Spleen (tissue), 11 donors: ENCODE results near the gene CCDC87. TPM values are rescaled to one million over a fixed set of nuclear protein-coding genes. Genes with fewer than 3 reads are reported as not detected.

Experiments used
- DNase-seq: peaks from one replicate; pipeline ENCODE4 v3.0.0-alpha.2; 2020
- H3K27ac ChIP-seq, 8 donors: fragments of 200-600 bp; sonication (generic) in 7 of 8; 1 replicate in 4 of 8; 2 replicates in 4 of 8; pipeline versions ENCODE4 v1.5.0 to v1.8.0; 2016 to 2021; ENCODE audit warnings: inconsistent platforms in 4 of 8, mild to moderate bottlenecking in 4 of 8, moderate library complexity in 1 of 8
- H3K27me3 ChIP-seq, 7 donors: fragments of 200-600 bp; sonication (generic) in 6 of 7; replicated peaks in 1 of 7; 1 replicate in 4 of 7; 2 replicates in 3 of 7; pipeline versions ENCODE4 v1.5.0 to v1.8.0; 2016 to 2021; ENCODE audit warnings: inconsistent platforms in 3 of 7, mild to moderate bottlenecking in 1 of 7
- H3K36me3 ChIP-seq, 6 donors: fragments of 200-600 bp; sonication (generic) in 5 of 6; 1 replicate in 4 of 6; 2 replicates in 2 of 6; pipeline versions ENCODE4 v1.5.0 to v1.8.0; 2016 to 2021; ENCODE audit warnings: inconsistent platforms in 2 of 6
- H3K4me1 ChIP-seq, 6 donors: fragments of 200-600 bp; sonication (generic) in 5 of 6; 1 replicate in 3 of 6; 2 replicates in 3 of 6; pipeline versions ENCODE4 v1.5.0 to v1.8.0; 2016 to 2021; ENCODE audit warnings: inconsistent platforms in 3 of 6
- H3K4me3 ChIP-seq, 8 donors: fragments of 200-600 bp; sonication (generic) in 7 of 8; 1 replicate in 4 of 8; 2 replicates in 4 of 8; pipeline versions ENCODE4 v1.5.0 to v1.8.0; 2016 to 2021; ENCODE audit warnings: inconsistent platforms in 4 of 8, mild to moderate bottlenecking in 4 of 8, moderate library complexity in 2 of 8
- H3K9me3 ChIP-seq, 8 donors: fragments of 200-600 bp; sonication (generic) in 7 of 8; 1 replicate in 4 of 8; 2 replicates in 4 of 8; pipeline versions ENCODE4 v1.5.0 to v1.8.0; 2016 to 2021; ENCODE audit warnings: inconsistent platforms in 4 of 8
- POLR2A ChIP-seq, 3 donors: fragments of 450-650 bp; IDR thresholded peaks; one replicate each; pipeline ENCODE4 v1.5.1; 2017; ENCODE audit warnings: antibody characterized with exemption in 3 of 3, mild to moderate bottlenecking in 1 of 3
- POLR2AphosphoS5 ChIP-seq, 3 donors: sonication (generic); formaldehyde crosslinking; IDR thresholded peaks; one replicate each; pipeline ENCODE4 v1.5.1; 2017; ENCODE audit warnings: antibody characterized with exemption in 3 of 3
- WGBS, 5 donors: extraction: QIAGEN DNeasy Blood & Tissue Kit in 3 of 5; methylation state at CpG; one replicate each; pipeline versions ENCODE4 v1.1.5 to v1.1.7; 2013 to 2018; 5-methylcytosine and 5-hydroxymethylcytosine counted together
- intact Hi-C: fragments of 100-400 bp; cut with DNase I; formaldehyde crosslinking; loops from one replicate; pipeline ENCODE4 v1.15.0; 2023; ENCODE audit warnings: low total_unique reads
- polyA plus RNA-seq, 3 donors: library from polyadenylated mRNA; stranded (reverse); fragments of 200-250 nt; gene quantifications; one replicate each; pipeline ENCODE4 v1.2.1, GENCODE V29; 2013
- total RNA-seq, 7 donors: library from RNA; depleted of rRNA in 3 of 7; stranded (reverse); fragments of >200 nt in 3 of 7; fragmentation: NEBNext Ultra II Directional in 4 of 7; extraction: Animal tissue kit (Norgen Biotek cat#: 25700) in 4 of 7; gene quantifications; one replicate each; pipeline versions ENCODE4 v1.1.0 to v1.2.1, GENCODE V29; 2016 to 2021
- TF ChIP-seq, protein P1 (sequence below), 11 experiments: fragments of 200-600 bp in 7 of 11; fragments of 450-650 bp in 4 of 11; sonication (generic) in 4 of 11; IDR thresholded peaks in 8 of 11; conservative IDR thresholded peaks in 3 of 11; 1 replicate in 7 of 11; 2 replicates in 4 of 11; pipeline versions ENCODE4 v1.4.0 to v1.8.0; 2016 to 2021; ENCODE audit warnings: antibody characterized with exemption in 11 of 11, inconsistent platforms in 4 of 11, mild to moderate bottlenecking in 1 of 11
- donor health status: healthy with polysubstance abuse.
- donor health status: DM: no; HTN: no; CAD: no; lungs with moderate emphysema.
- donor health status: DM: no; HTN: no; CAD: no.
- donor health status: Bipolar disorder and iron deficiency.
- donor health status: healthy.
- donor health status: DM: no; HTN: no; CAD: no.
- donor health status: DM: yes; HTN: yes; CAD: no.

Gene CCDC87
- total and polyA plus RNA-seq, 10 donors: 0.04 to 0.79 (median 0.11) TPM; not detected in 2

DNA sequence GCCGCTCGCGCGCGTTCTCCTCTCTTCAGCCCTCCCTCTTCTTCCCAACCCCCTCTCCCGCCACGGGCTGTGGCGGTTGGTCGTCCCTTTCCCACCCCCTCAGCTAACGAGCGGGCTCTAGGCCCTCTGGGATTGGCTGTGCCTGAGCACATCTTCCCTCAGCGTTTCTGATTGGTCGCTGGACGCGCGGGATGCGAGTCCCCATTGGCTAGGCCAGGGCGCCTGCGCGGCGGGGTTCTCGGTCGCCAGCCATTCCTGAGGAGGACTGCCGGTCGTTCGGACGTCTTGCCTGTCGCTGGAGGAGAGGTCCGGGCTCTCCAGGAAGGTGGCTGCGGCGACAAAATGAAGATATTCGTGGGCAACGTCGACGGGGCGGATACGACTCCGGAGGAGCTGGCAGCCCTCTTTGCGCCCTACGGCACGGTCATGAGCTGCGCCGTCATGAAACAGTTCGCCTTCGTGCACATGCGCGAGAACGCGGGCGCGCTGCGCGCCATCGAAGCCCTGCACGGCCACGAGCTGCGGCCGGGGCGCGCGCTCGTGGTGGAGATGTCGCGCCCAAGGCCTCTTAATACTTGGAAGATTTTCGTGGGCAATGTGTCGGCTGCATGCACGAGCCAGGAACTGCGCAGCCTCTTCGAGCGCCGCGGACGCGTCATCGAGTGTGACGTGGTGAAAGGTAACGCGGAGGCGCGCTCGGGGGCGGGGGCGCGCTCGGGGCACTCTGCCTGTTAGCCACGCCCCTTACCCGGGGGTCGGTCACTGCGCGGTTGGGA lies 23.7 kb upstream of the CCDC87 start, which contains the start of gene RBM14:
RBM14 (plus strand) TSS at position 252 of the 776 bp plus-strand sequence; CDS start at position 343, 91 bp downstream.
- peak; percentile 99 for DNase-seq
- Histone ChIP-seq H3K9me3 (no peaks in the 10 kb centered on the region), H3K4me1 (peaks cover 30 to 70% (median 59%) of the 10 kb centered on the region in 6 donors), H3K36me3 (peaks cover 0 to 20% (median 2%) of the 10 kb centered on the region in 6 donors), H3K4me3 (peak within 1 kb of the TSS; percentile 73 to 99 (median 93)), H3K27ac (peak within 1 kb of the TSS; percentile 91 to 99 (median 96)), H3K27me3 (no peaks in the 10 kb centered on the region)
- intact Hi-C loops: no loop called here
- 0 to 1% (median 0%) methylated on average over 25 to 90 of the region's 90 CpGs for WGBS, 5 donors
- peak; percentile 91 to 97 (median 97) for TF ChIP-seq POLR2A (IDR thresholded peaks at IDR 0.05)
- peak; percentile 100 for TF ChIP-seq POLR2AphosphoS5 (IDR thresholded peaks at IDR 0.05)
- TF ChIP-seq, protein P1, sequence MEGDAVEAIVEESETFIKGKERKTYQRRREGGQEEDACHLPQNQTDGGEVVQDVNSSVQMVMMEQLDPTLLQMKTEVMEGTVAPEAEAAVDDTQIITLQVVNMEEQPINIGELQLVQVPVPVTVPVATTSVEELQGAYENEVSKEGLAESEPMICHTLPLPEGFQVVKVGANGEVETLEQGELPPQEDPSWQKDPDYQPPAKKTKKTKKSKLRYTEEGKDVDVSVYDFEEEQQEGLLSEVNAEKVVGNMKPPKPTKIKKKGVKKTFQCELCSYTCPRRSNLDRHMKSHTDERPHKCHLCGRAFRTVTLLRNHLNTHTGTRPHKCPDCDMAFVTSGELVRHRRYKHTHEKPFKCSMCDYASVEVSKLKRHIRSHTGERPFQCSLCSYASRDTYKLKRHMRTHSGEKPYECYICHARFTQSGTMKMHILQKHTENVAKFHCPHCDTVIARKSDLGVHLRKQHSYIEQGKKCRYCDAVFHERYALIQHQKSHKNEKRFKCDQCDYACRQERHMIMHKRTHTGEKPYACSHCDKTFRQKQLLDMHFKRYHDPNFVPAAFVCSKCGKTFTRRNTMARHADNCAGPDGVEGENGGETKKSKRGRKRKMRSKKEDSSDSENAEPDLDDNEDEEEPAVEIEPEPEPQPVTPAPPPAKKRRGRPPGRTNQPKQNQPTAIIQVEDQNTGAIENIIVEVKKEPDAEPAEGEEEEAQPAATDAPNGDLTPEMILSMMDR (IDR thresholded peaks at IDR 0.05 in 8 of 11, conservative IDR thresholded peaks at IDR 0.05 in 3 of 11): peak in 2 of 11 experiments; percentile 3 to 28

DNA sequence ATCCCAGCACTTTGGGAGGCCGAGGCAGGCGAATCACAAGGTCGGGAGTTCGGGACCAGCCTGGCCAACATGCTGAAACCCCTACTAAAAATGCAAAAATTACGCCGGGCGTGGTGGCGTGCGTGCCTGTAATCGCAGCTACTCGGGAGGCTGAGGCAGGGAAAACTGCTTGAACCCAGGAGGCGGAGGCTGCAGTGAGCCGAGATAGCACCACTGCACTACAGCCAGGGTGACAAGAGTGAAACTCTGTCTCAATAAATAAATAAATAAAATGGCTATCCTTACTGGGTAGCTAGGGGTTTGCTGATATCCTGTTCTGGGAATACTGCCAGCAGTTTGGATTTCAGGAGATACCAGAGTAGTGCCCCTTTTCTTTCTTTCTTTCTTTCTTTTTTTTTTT lies 21.2 kb upstream of the CCDC87 start:
- peaks cover 0 to 9% (median 0%) of the 10 kb centered on the region in 6 donors for H3K36me3 ChIP-seq
- TF ChIP-seq, protein P1 (IDR thresholded peaks at IDR 0.05 in 8 of 11, conservative IDR thresholded peaks at IDR 0.05 in 3 of 11): no peak
- TF ChIP-seq POLR2A (IDR thresholded peaks at IDR 0.05): no peak
- TF ChIP-seq POLR2AphosphoS5 (IDR thresholded peaks at IDR 0.05): peak in 1 of 3 donors; percentile 19
- intact Hi-C loops: no loop called here
- no peak overlapping the region for H3K27ac ChIP-seq
- no peaks in the 10 kb centered on the region for H3K27me3 ChIP-seq
- 94 to 98% (median 96%) methylated on average over 13 of the region's 13 CpGs for WGBS, 5 donors
- DNase-seq: no peak
- H3K4me1 ChIP-seq: peaks cover 18 to 68% (median 56%) of the 10 kb centered on the region in 6 donors
- H3K4me3 ChIP-seq: no peak overlapping the region
- no peaks in the 10 kb centered on the region for H3K9me3 ChIP-seq

DNA sequence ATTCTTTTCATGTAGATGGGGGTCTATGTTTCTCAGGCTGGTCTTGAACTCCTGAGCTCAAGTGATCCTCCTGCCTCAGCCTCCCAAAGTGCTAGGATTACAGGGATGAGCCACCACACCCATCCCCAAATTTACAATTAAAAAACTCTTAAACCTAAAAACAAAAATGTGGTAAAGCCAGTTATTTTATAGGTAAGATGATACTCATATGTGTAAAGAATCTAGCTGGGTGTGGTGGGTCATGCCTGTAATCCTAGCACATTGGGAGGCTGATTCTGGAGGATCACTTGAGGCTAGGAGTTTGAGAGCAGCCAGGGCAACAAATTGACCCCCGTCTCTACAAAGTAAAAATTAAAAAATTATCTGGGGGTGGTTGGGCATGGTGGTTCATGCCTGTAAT lies 19.6 kb upstream of the CCDC87 start:
- Histone ChIP-seq H3K27me3 (no peaks in the 10 kb centered on the region), H3K4me1 (peaks cover 6 to 66% (median 51%) of the 10 kb centered on the region in 6 donors), H3K27ac (peak overlapping the region in 1 of 8 donors; percentile 81), H3K4me3 (no peak overlapping the region), H3K36me3 (no peaks in the 10 kb centered on the region), H3K9me3 (no peaks in the 10 kb centered on the region)
- no peak for DNase-seq
- TF ChIP-seq POLR2A (IDR thresholded peaks at IDR 0.05) (no peak), POLR2AphosphoS5 (IDR thresholded peaks at IDR 0.05) (no peak)
- TF ChIP-seq, protein P1 (IDR thresholded peaks at IDR 0.05 in 8 of 11, conservative IDR thresholded peaks at IDR 0.05 in 3 of 11): no peak
- 88 to 100% (median 92%) methylated on average over 1 of the region's 1 CpG for WGBS, 5 donors
- intact Hi-C loops: no loop called here
